HCT116 (cell line): Measurements from ENCODE around the gene HTT-AS. TPM values are rescaled to one million over a fixed set of nuclear protein-coding genes. Genes with fewer than 3 reads are reported as not detected.

Experiments used
- ATAC-seq: fragments of 200-7000 bp; cut with Tn5 transposase; 2 replicates; pipeline ENCODE4 v1.9.1; 2020; ENCODE audit warnings: mild to moderate bottlenecking, moderate library complexity
- BruUV-seq: library from RNA; stranded (reverse); fragments of 400-500 nt; replicated peaks from 2 replicates; lab custom pipeline; 2021; lab: Mats Ljungman, UMichigan
- CTCF ChIA-PET: fragments of 300-600 bp; sonication (Branson Sonifier 250); formaldehyde crosslinking; loops from one replicate; lab custom pipeline; 2021; ENCODE audit warnings: antibody characterized with exemption; lab: Charles Lee
- POLR2A ChIA-PET: fragments of 300-600, 350-600 bp; sonication (Branson Sonifier 250); formaldehyde crosslinking; loops from one replicate; lab custom pipeline; 2021; ENCODE audit warnings: antibody characterized with exemption; lab: Charles Lee
- RAD21 ChIA-PET, 2 experiments: fragments of 300-600 bp; sonication (Branson Sonifier 250); formaldehyde crosslinking; loops; one replicate each; lab custom pipeline; 2023; ENCODE audit warnings: low total read pairs in 2 of 2; ENCODE audit not compliant: uncharacterized antibody in 2 of 2, unreplicated experiment in 2 of 2, low non-redundant PET in 1 of 2; lab: Charles Lee
- DNase-seq: peaks from one replicate; pipeline ENCODE4 v3.0.0-alpha.2; 2010; ENCODE audit warnings: low read depth, low spot score
- H2AFZ ChIP-seq: fragments of 200-600 bp; shearing (Covaris generic), sonication (generic); 2 replicates; pipeline ENCODE4 v1.6.1; 2017; ENCODE audit warnings: low read depth, mixed run types, mixed read lengths, antibody characterized with exemption, low read length; ENCODE audit not compliant: poor library complexity, severe bottlenecking
- H3K27ac ChIP-seq: 2 replicates; pipeline ENCODE4 v1.5.1; 2012; ENCODE audit warnings: low read depth, low read length
- H3K27me3 ChIP-seq: fragments of 200-600 bp; sonication (generic); 2 replicates; pipeline ENCODE4 v1.6.1; 2016; ENCODE audit warnings: mixed run types, low read length, mixed read lengths; ENCODE audit not compliant: insufficient read depth
- H3K36me3 ChIP-seq, 2 experiments: fragments of 200-500 bp in 1 of 2; fragments of 200-600 bp in 1 of 2; sonication (Bioruptor generic) in 1 of 2; sonication (generic) in 1 of 2; 2 replicates each; pipeline versions ENCODE4 v1.5.1 to v1.6.1; 2014 to 2016; ENCODE audit warnings: low read length in 2 of 2, inconsistent platforms in 1 of 2, mixed read lengths in 1 of 2, mixed run types in 1 of 2; ENCODE audit not compliant: insufficient read depth in 2 of 2, control insufficient read depth in 1 of 2
- H3K4me1 ChIP-seq, 2 experiments: fragments of 200-600 bp in 1 of 2; sonication (generic) in 1 of 2; 2 replicates each; pipeline versions ENCODE4 v1.5.1 to v1.6.1; 2012 to 2017; ENCODE audit warnings: low read length in 2 of 2, inconsistent platforms in 1 of 2, mild to moderate bottlenecking in 1 of 2, mixed read lengths in 1 of 2, mixed run types in 1 of 2, moderate library complexity in 1 of 2; ENCODE audit not compliant: insufficient read depth in 2 of 2, control insufficient read depth in 1 of 2
- H3K4me2 ChIP-seq: fragments of 200-600 bp; sonication (generic); 2 replicates; pipeline ENCODE4 v1.6.1; 2017; ENCODE audit warnings: mixed run types, low read length, mixed read lengths
- H3K4me3 ChIP-seq, 2 experiments: fragments of 200-600 bp in 1 of 2; sonication (generic) in 1 of 2; replicated peaks in 1 of 2; 2 replicates each; pipeline ENCODE4 v1.5.1; 2011 to 2016; ENCODE audit warnings: low read length in 2 of 2, control low read depth in 1 of 2, low read depth in 1 of 2, mild to moderate bottlenecking in 1 of 2, mixed read lengths in 1 of 2, mixed run types in 1 of 2
- H3K79me2 ChIP-seq: fragments of 200-600 bp; sonication (generic); 2 replicates; pipeline ENCODE4 v1.6.1; 2017; ENCODE audit warnings: mild to moderate bottlenecking, mixed run types, low read length, moderate library complexity, mixed read lengths; ENCODE audit not compliant: insufficient read depth
- H3K9ac ChIP-seq: fragments of 200-600 bp; sonication (generic); 2 replicates; pipeline ENCODE4 v1.6.1; 2016; ENCODE audit warnings: low read length, mixed read lengths
- H3K9me2 ChIP-seq: fragments of 200-600 bp; sonication (generic), shearing (Covaris generic); 2 replicates; pipeline ENCODE4 v1.6.1; 2017; ENCODE audit warnings: mixed run types, mild to moderate bottlenecking, moderate library complexity; ENCODE audit not compliant: insufficient read depth
- H3K9me3 ChIP-seq, 2 experiments: fragments of 200-500 bp in 1 of 2; fragments of 200-600 bp in 1 of 2; sonication (Bioruptor generic) in 1 of 2; sonication (generic) in 1 of 2; 2 replicates each; pipeline ENCODE4 v1.6.1; 2014 to 2017; ENCODE audit warnings: low read length in 2 of 2, mixed read lengths in 2 of 2, inconsistent platforms in 1 of 2, low read depth in 1 of 2, mild to moderate bottlenecking in 1 of 2, mixed run types in 1 of 2, moderate library complexity in 1 of 2; ENCODE audit not compliant: control insufficient read depth in 1 of 2, insufficient read depth in 1 of 2
- H4K20me1 ChIP-seq: fragments of 200-600 bp; sonication (generic), shearing (Covaris generic); 2 replicates; pipeline ENCODE4 v1.6.1; 2017; ENCODE audit warnings: mixed run types, mild to moderate bottlenecking, moderate library complexity; ENCODE audit not compliant: insufficient read depth
- MAX ChIP-seq: IDR thresholded peaks from 2 replicates; pipeline ENCODE4 v1.6.1; 2012
- TCF7L2 ChIP-seq: IDR thresholded peaks from 2 replicates; pipeline ENCODE4 v1.7.0; 2011; ENCODE audit warnings: borderline replicate concordance, inconsistent platforms; ENCODE audit not compliant: insufficient read depth, insufficient read length; ENCODE audit errors: extremely low read depth
- intact Hi-C: fragments of 100-400 bp; cut with micrococcal nuclease; formaldehyde crosslinking; loops from 2 replicates; pipeline ENCODE4 v1.10.0; 2022
- total RNA-seq: library from RNA; stranded (reverse); gene quantifications from one replicate; pipeline ENCODE4 v1.2.1, GENCODE V29; 2021; ENCODE audit not compliant: unreplicated experiment

Gene HTT-AS
- total RNA-seq, 1 experiment from 2014 or later: not detected

- Histone ChIP-seq H3K36me3 (no peaks in the 10 kb centered on the region), H3K9me3 (no peaks in the 10 kb centered on the region), H3K9ac (no peak overlapping the region), H4K20me1 (no peaks in the 10 kb centered on the region), H3K27me3 (no peaks in the 10 kb centered on the region), H3K27ac (no peak overlapping the region), H3K4me1 (peaks cover 0 to 11% of the 10 kb centered on the region in 2 experiments; a peak in 2 of 4 replicates), H3K79me2 (no peaks in the 10 kb centered on the region), H2AFZ (no peak overlapping the region), H3K9me2 (no peaks in the 10 kb centered on the region), H3K4me2 (no peak overlapping the region), H3K4me3 (no peak overlapping the region)
- intact Hi-C loops: no loop called here
- ATAC-seq (no peak), DNase-seq (no peak)
- CTCF ChIA-PET: interaction anchor here (1.4 kb wide), 1 partner anchor 36 kb away, joined by 4 read pairs; no protein-coding TSS in a partner anchor
- no peak for TF ChIP-seq TCF7L2
- no peak for TF ChIP-seq MAX
- RAD21 ChIA-PET: no interaction called here
- no TSS peak for BruUV-seq
- POLR2A ChIA-PET: no interaction called here
These were observed 60.4 kb downstream of the HTT-AS start for GRCh38 chr4:3013839-3014350.

Other genes with a start within 250 kb of the HTT-AS start
- gene ADD1, start 230.7 kb downstream of the HTT-AS start, total RNA-seq: 139 TPM
- gene NOP14, start 111.1 kb downstream of the HTT-AS start, total RNA-seq: 67.3 TPM
- gene GRK4, start 111.0 kb downstream of the HTT-AS start, total RNA-seq: 4.2 TPM
- 37.4 TPM for gene HTT, start 143 bp upstream of the HTT-AS start, total RNA-seq
- gene MSANTD1, start 174.6 kb upstream of the HTT-AS start, total RNA-seq: 0.71 TPM
- gene RGS12, start 218.5 kb upstream of the HTT-AS start, total RNA-seq: 22.2 TPM